Bronchial epithelial cell (primary cell): ENCODE measurements around the gene LCN2. TPM values are rescaled to one million over a fixed set of nuclear protein-coding genes. Genes with fewer than 3 reads are reported as not detected.
"Not testable (repeated sequence)": the region's sequence is repeated elsewhere in the genome, so short reads cannot be mapped to it uniquely, and the experiment has no call there.

Source experiments
- DNase-seq: peaks from one replicate; pipeline ENCODE4 v3.0.0-alpha.2; 2010; ENCODE audit warnings: low read depth
- FAIRE-seq: peaks from 2 replicates; lab custom pipeline; 2011; peaks lifted over from hg19 to GRCh38; lab: Jason Lieb, UNC
- H3K27me3 ChIP-seq: 2 replicates; pipeline ENCODE4 v1.5.1; 2011; ENCODE audit warnings: low read length; ENCODE audit not compliant: control insufficient read depth, insufficient read depth
- H3K36me3 ChIP-seq: 2 replicates; pipeline ENCODE4 v1.5.1; 2011; ENCODE audit warnings: low read length; ENCODE audit not compliant: control insufficient read depth, insufficient read depth
- H3K4me3 ChIP-seq: 2 replicates; pipeline ENCODE4 v1.5.1; 2011; ENCODE audit warnings: mild to moderate bottlenecking, low read depth, low read length, control low read depth
- total RNA-seq: library from RNA; depleted of rRNA; stranded (reverse); fragments of >200 nt; gene quantifications from 2 replicates; pipeline ENCODE4 v1.2.1, GENCODE V29; 2014
- TF ChIP-seq, protein P1 (sequence below): IDR thresholded peaks from 2 replicates; pipeline ENCODE4 v1.5.1; 2011; ENCODE audit warnings: mild to moderate bottlenecking, moderate library complexity, low read length, control low read depth, inconsistent platforms; ENCODE audit not compliant: insufficient read depth, severe bottlenecking

Gene LCN2
- total RNA-seq, 1 donor from 2014 or later: 48.4 TPM

DNA sequence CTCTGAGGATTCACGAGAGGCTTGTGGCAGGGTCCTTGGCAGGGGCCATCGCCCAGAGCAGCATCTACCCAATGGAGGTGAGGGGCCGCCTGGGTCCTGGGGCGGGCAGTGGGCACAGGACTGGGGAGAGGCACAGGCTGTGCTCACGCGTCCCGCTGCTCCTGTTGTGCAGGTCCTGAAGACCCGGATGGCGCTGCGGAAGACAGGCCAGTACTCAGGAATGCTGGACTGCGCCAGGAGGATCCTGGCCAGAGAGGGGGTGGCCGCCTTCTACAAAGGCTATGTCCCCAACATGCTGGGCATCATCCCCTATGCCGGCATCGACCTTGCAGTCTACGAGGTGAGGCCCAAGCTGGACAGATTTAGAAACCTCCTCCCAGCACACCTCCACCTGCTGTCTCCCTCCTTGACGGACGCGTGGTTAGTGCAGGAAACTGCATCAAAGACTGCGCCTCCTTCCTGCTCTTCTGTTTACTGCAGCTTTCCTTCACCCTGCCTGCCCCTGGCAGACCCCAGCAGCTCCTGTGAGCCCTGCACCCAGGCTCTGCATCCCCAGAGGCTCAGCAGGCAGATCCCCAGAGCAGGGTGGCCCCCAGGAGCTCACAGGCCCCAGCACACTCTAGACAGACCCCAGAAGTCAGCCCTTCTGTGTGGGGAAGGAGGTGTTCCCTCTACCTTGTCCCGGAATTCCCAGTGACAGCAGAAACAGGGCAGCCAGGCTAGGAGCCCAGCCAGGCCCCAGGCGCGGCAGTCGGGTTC is 42.9 kb upstream of the LCN2 start:
- peaks cover 44% of the 10 kb centered on the region for H3K36me3 ChIP-seq
- FAIRE-seq (no peak), DNase-seq (no peak)
- H3K27me3 ChIP-seq: no peaks in the 10 kb centered on the region
- TF ChIP-seq, protein P1, sequence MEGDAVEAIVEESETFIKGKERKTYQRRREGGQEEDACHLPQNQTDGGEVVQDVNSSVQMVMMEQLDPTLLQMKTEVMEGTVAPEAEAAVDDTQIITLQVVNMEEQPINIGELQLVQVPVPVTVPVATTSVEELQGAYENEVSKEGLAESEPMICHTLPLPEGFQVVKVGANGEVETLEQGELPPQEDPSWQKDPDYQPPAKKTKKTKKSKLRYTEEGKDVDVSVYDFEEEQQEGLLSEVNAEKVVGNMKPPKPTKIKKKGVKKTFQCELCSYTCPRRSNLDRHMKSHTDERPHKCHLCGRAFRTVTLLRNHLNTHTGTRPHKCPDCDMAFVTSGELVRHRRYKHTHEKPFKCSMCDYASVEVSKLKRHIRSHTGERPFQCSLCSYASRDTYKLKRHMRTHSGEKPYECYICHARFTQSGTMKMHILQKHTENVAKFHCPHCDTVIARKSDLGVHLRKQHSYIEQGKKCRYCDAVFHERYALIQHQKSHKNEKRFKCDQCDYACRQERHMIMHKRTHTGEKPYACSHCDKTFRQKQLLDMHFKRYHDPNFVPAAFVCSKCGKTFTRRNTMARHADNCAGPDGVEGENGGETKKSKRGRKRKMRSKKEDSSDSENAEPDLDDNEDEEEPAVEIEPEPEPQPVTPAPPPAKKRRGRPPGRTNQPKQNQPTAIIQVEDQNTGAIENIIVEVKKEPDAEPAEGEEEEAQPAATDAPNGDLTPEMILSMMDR: no peak
- H3K4me3 ChIP-seq: no peak overlapping the region

DNA sequence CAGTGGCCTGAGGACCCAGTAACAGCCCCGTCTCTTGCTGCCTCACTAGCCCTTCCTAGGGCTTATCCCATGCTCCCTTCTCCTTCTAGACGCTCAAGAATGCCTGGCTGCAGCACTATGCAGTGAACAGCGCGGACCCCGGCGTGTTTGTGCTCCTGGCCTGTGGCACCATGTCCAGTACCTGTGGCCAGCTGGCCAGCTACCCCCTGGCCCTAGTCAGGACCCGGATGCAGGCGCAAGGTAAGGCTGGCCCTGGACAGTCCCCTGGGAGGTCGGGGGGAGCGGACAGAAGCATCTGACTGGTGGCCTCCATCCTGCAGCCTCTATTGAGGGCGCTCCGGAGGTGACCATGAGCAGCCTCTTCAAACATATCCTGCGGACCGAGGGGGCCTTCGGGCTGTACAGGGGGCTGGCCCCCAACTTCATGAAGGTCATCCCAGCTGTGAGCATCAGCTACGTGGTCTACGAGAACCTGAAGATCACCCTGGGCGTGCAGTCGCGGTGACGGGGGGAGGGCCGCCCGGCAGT is 42.2 kb upstream of the LCN2 start:
- DNase-seq (no peak), FAIRE-seq (no peak)
- no peak overlapping the region for H3K4me3 ChIP-seq
- no peaks in the 10 kb centered on the region for H3K27me3 ChIP-seq
- TF ChIP-seq, protein P1: no peak
- H3K36me3 ChIP-seq: peaks cover 42% of the 10 kb centered on the region

DNA sequence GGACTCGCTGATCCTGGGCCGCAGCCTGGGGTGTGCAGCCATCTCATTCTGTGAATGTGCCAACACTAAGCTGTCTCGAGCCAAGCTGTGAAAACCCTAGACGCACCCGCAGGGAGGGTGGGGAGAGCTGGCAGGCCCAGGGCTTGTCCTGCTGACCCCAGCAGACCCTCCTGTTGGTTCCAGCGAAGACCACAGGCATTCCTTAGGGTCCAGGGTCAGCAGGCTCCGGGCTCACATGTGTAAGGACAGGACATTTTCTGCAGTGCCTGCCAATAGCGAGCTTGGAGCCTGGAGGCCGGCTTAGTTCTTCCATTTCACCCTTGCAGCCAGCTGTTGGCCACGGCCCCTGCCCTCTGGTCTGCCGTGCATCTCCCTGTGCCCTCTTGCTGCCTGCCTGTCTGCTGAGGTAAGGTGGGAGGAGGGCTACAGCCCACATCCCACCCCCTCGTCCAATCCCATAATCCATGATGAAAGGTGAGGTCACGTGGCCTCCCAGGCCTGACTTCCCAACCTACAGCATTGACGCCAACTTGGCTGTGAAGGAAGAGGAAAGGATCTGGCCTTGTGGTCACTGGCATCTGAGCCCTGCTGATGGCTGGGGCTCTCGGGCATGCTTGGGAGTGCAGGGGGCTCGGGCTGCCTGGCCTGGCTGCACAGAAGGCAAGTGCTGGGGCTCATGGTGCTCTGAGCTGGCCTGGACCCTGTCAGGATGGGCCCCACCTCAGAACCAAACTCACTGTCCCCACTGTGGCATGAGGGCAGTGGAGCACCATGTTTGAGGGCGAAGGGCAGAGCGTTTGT is 41.6 kb upstream of the LCN2 start:
- TF ChIP-seq, protein P1: no peak
- no peak for FAIRE-seq
- DNase-seq: no peak
- H3K27me3 ChIP-seq: no peaks in the 10 kb centered on the region
- H3K36me3 ChIP-seq: peaks cover 35% of the 10 kb centered on the region
- H3K4me3 ChIP-seq: no peak overlapping the region

DNA sequence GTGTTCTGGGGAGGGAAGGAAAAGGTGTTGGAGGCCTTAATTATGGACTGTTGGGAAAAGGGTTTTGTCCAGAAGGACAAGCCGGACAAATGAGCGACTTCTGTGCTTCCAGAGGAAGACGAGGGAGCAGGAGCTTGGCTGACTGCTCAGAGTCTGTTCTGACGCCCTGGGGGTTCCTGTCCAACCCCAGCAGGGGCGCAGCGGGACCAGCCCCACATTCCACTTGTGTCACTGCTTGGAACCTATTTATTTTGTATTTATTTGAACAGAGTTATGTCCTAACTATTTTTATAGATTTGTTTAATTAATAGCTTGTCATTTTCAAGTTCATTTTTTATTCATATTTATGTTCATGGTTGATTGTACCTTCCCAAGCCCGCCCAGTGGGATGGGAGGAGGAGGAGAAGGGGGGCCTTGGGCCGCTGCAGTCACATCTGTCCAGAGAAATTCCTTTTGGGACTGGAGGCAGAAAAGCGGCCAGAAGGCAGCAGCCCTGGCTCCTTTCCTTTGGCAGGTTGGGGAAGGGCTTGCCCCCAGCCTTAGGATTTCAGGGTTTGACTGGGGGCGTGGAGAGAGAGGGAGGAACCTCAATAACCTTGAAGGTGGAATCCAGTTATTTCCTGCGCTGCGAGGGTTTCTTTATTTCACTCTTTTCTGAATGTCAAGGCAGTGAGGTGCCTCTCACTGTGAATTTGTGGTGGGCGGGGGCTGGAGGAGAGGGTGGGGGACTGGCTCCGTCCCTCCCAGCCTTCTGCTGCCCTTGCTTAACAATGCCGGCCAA is 40.8 kb upstream of the LCN2 start:
- FAIRE-seq (no peak), DNase-seq (no peak)
- no peaks in the 10 kb centered on the region for H3K27me3 ChIP-seq
- TF ChIP-seq, protein P1: no peak
- H3K36me3 ChIP-seq: peaks cover 28% of the 10 kb centered on the region
- no peak overlapping the region for H3K4me3 ChIP-seq

DNA sequence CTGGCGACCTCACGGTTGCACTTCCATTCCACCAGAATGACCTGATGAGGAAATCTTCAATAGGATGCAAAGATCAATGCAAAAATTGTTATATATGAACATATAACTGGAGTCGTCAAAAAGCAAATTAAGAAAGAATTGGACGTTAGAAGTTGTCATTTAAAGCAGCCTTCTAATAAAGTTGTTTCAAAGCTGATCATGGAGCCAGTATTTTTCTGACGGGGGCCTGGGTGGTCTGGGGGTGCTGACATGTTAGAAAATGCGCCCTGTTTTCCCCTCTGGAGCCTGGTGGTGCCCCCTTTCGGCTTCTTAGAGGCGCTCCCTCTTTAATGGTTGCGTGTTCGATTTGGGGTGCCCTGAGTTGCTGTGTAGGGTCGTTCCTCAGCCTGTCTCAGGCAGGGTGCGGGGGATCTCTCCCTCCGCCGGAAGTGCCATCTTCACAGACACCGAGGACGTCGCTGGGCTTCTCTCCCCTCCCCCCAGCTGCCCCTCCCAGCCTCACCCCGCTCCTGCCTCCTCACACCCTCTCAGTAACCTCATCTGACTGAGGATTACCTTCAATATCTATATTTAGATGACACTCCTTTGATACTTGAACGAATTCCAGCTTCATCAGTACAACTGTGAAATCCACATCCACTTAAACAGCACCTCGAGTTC is 40.1 kb upstream of the LCN2 start:
- FAIRE-seq (no peak), DNase-seq (no peak)
- TF ChIP-seq, protein P1: no peak
- H3K27me3 ChIP-seq: no peaks in the 10 kb centered on the region
- H3K36me3 ChIP-seq: peaks cover 24% of the 10 kb centered on the region
- H3K4me3 ChIP-seq: no peak overlapping the region

DNA sequence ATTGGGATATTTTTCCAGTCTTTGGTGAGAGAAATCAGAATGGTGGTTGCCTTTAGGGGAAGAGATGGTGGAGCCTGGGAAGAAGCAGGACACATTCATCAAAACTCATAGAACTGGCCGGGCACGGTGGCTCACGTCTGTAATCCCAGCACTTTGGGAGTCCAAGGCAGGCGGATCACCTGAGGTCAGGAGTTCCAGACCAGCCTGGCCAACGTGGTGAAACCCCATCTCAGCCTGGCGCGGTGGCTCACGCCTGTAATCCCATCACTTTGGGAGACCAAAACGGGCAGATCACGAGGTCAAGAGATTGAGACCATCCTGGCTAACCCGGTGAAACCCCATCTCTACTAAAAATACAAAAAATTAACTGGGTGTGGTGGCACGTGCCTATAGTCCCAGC is 37.5 kb upstream of the LCN2 start:
- H3K27me3 ChIP-seq, H3K4me3 ChIP-seq, FAIRE-seq, DNase-seq: not testable (repeated sequence)
- H3K36me3 ChIP-seq: peaks cover 11% of the 10 kb centered on the region
